Measurements from ENCODE around the gene DET1.

DNA sequence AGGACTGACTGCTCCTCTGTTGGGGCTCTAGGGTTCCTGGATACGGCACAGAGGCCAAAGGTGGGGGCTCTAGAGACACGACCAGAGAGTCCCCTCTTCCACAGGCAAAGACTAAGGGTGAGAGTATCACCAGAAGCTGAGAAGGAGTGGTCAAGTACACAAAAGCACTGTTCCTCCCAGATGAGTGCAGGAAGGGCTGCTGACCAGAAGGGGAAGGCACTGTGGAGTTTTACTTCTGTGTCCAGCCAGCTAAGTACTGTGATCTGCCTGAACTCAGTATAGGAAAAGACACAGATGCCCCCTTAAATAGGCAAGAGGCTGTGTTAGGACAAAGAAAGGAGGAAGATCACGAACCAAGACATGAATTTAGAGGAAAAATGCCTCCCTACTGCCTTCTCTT, 67.3 kb downstream of the DET1 start:
- no peak for TF ChIP-seq EZH2phosphoT487 (IDR thresholded peaks at IDR 0.05; ENCODE audit: low read depth)
- TF ChIP-seq, protein P1, sequence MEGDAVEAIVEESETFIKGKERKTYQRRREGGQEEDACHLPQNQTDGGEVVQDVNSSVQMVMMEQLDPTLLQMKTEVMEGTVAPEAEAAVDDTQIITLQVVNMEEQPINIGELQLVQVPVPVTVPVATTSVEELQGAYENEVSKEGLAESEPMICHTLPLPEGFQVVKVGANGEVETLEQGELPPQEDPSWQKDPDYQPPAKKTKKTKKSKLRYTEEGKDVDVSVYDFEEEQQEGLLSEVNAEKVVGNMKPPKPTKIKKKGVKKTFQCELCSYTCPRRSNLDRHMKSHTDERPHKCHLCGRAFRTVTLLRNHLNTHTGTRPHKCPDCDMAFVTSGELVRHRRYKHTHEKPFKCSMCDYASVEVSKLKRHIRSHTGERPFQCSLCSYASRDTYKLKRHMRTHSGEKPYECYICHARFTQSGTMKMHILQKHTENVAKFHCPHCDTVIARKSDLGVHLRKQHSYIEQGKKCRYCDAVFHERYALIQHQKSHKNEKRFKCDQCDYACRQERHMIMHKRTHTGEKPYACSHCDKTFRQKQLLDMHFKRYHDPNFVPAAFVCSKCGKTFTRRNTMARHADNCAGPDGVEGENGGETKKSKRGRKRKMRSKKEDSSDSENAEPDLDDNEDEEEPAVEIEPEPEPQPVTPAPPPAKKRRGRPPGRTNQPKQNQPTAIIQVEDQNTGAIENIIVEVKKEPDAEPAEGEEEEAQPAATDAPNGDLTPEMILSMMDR (IDR thresholded peaks at IDR 0.05; ENCODE audit: low read depth, low read length): no peak
